HG03066 (cell line): Measurements from ENCODE around the gene ANKRD13C.
A peak's percentile ranks its signal among the peaks of the same experiment; 100 is the strongest.

Source experiments
- ATAC-seq: cut with Tn5 transposase; IDR thresholded peaks from one replicate; pipeline ENCODE4 v1.9.1; 2021; ENCODE audit warnings: low read depth; ENCODE audit not compliant: unreplicated experiment

The ANKRD13C gene

GRCh38 chr1:70221238-70222121 is 133.0 kb downstream of the ANKRD13C start, which contains the start of gene SRSF11:
TSS of gene SRSF11 (plus strand) at chr1:70221380. CDS start at chr1:70221637, 257 bp downstream.
- ATAC-seq, result peak; percentile 95

GRCh38 chr1:70220517-70221237 is 133.8 kb downstream of the ANKRD13C start:
- peak; percentile 2 for ATAC-seq

GRCh38 chr1:70220015-70220414 is 134.5 kb downstream of the ANKRD13C start:
- ATAC-seq, result no peak

- ATAC-seq, result no peak
Measured at GRCh38 chr1:70211541-70211940, 143.0 kb downstream of the ANKRD13C start.

- no peak for ATAC-seq
Measured at GRCh38 chr1:70210820-70211219, 143.7 kb downstream of the ANKRD13C start.
